Esophagus muscularis mucosa (tissue), 3 donors: ENCODE results near the gene CCDC158.

Experiments
- POLR2A ChIP-seq: fragments of 450-650 bp; IDR thresholded peaks from one replicate; pipeline ENCODE4 v1.6.1; 2017; ENCODE audit warnings: antibody characterized with exemption, moderate library complexity, mild to moderate bottlenecking, low read depth
- POLR2AphosphoS5 ChIP-seq, 2 donors: sonication (generic); formaldehyde crosslinking; IDR thresholded peaks; one replicate each; pipeline ENCODE4 v1.6.1; 2017; ENCODE audit warnings: antibody characterized with exemption in 2 of 2
- TF ChIP-seq, protein P1 (sequence below), 3 experiments: fragments of 200-600 bp in 2 of 3; fragments of 450-650 bp in 1 of 3; sonication (generic) in 2 of 3; IDR thresholded peaks; one replicate each; pipeline ENCODE4 v1.5.1; 2017 to 2019; ENCODE audit warnings: antibody characterized with exemption in 3 of 3, mild to moderate bottlenecking in 2 of 3, moderate library complexity in 1 of 3

DNA sequence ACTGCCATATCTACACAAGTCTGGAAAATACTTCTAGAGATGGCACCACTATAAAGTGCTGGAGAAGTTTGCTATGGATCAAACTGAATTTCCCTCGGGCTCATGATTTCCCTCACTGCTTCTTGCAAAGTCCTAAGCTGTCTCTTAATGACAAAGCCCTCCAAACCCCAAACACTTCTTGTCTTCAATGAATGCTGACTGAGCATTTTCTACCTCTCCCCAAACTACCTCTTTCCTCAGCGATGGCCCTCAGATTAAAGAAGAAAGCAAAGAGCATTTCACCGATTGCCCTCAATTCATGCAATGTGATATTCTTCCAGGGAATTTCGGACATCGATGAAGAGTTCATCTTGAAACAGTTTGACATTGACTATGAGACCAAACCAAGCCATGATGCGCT, 149.7 kb downstream of the CCDC158 start:
- TF ChIP-seq POLR2AphosphoS5 (IDR thresholded peaks at IDR 0.05): no peak
- TF ChIP-seq, protein P1, sequence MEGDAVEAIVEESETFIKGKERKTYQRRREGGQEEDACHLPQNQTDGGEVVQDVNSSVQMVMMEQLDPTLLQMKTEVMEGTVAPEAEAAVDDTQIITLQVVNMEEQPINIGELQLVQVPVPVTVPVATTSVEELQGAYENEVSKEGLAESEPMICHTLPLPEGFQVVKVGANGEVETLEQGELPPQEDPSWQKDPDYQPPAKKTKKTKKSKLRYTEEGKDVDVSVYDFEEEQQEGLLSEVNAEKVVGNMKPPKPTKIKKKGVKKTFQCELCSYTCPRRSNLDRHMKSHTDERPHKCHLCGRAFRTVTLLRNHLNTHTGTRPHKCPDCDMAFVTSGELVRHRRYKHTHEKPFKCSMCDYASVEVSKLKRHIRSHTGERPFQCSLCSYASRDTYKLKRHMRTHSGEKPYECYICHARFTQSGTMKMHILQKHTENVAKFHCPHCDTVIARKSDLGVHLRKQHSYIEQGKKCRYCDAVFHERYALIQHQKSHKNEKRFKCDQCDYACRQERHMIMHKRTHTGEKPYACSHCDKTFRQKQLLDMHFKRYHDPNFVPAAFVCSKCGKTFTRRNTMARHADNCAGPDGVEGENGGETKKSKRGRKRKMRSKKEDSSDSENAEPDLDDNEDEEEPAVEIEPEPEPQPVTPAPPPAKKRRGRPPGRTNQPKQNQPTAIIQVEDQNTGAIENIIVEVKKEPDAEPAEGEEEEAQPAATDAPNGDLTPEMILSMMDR (IDR thresholded peaks at IDR 0.05): no peak
- no peak for TF ChIP-seq POLR2A
